Measurements from ENCODE around the gene TUBB4A.

GRCh38 chr19:6459262-6460098 is 42.6 kb downstream of the TUBB4A start, which contains the start of gene SLC25A23:
- no peak for TF ChIP-seq POLR2A (IDR thresholded peaks at IDR 0.05; ENCODE audit: low read depth, low read length)
- no peak for TF ChIP-seq POLR2AphosphoS5 (IDR thresholded peaks at IDR 0.05; ENCODE audit: low read depth, low read length)
- TF ChIP-seq PAX5 (IDR thresholded peaks at IDR 0.05; ENCODE audit: insufficient read depth, low read length, severe bottlenecking), result no peak

Measured in GM12891 (cell line).